ENCODE data around the gene TNS1. TPM values are rescaled to one million over a fixed set of nuclear protein-coding genes. Genes with fewer than 3 reads are reported as not detected.

Gene TNS1
- total RNA-seq, 1 experiment from 2014 or later: 4.5 TPM

- TF ChIP-seq USF2 (CRISPR knock-in tag; IDR thresholded peaks at IDR 0.05): no peak
- TF ChIP-seq CDX4 (CRISPR knock-in tag; IDR thresholded peaks at IDR 0.05; ENCODE audit: borderline replicate concordance): no peak
- TF ChIP-seq HMGXB4 (CRISPR knock-in tag; IDR thresholded peaks at IDR 0.05): no peak
- TF ChIP-seq USF1 (CRISPR knock-in tag; IDR thresholded peaks at IDR 0.05): no peak
- no peak for TF ChIP-seq ATF1 (CRISPR knock-in tag; IDR thresholded peaks at IDR 0.05)
- TF ChIP-seq ZNF263 (CRISPR knock-in tag; IDR thresholded peaks at IDR 0.05; ENCODE audit: low read depth): no peak
Measured at GRCh38 chr2:217773539-217773938, 229.3 kb downstream of the TNS1 start (continued).

GRCh38 chr2:217766356-217766755 is 236.4 kb downstream of the TNS1 start:
- H3K4me3 Mint-ChIP-seq: no peak overlapping the region
- ChIA-PET POLR2A (no interaction called here), CTCF (interaction anchor here (1.1 kb wide), 1 partner anchor 19 kb away, joined by 4 read pairs; no protein-coding TSS in a partner anchor)
- no peak for TF ChIP-seq RORB (CRISPR knock-in tag; IDR thresholded peaks at IDR 0.05)
- TF ChIP-seq JUN (CRISPR knock-in tag; IDR thresholded peaks at IDR 0.05): no peak
- no peak for TF ChIP-seq ZNF425 (CRISPR knock-in tag; conservative IDR thresholded peaks at IDR 0.05)
- no peak for TF ChIP-seq E2F4 (CRISPR knock-in tag; IDR thresholded peaks at IDR 0.05; ENCODE audit: borderline replicate concordance, low read depth)
- TF ChIP-seq ZNF416 (CRISPR knock-in tag; IDR thresholded peaks at IDR 0.05): no peak
- TF ChIP-seq ZNF317 (CRISPR knock-in tag; IDR thresholded peaks at IDR 0.05; ENCODE audit: borderline replicate concordance, low read depth): no peak
- no peak for TF ChIP-seq E2F1 (CRISPR knock-in tag; IDR thresholded peaks at IDR 0.05)
- TF ChIP-seq TEAD4 (CRISPR knock-in tag; IDR thresholded peaks at IDR 0.05): no peak
- DNase-seq (ENCODE audit: low spot score) (no peak), ATAC-seq (no peak)
- no peak overlapping the region for H3K27ac Mint-ChIP-seq
- H3K9me3 Mint-ChIP-seq: peaks cover 53% of the 10 kb centered on the region
- no peaks in the 10 kb centered on the region for H3K4me1 Mint-ChIP-seq
- peaks cover 13% of the 10 kb centered on the region for H3K27me3 Mint-ChIP-seq (ENCODE audit: low read depth)
- H3K36me3 Mint-ChIP-seq: peaks cover 15% of the 10 kb centered on the region

All from WTC11 (cell line).